Right atrium auricular region (tissue), 2 donors: ENCODE results near the gene SMIM31. TPM values are rescaled to one million over a fixed set of nuclear protein-coding genes. Genes with fewer than 3 reads are reported as not detected.
A peak's percentile ranks its signal among the peaks of the same experiment; 100 is the strongest.

Source experiments
- DNase-seq: peaks from one replicate; pipeline ENCODE4 v3.0.0-alpha.2; 2019; ENCODE audit warnings: low spot score
- H3K27ac ChIP-seq, 2 donors: fragments of 200-600 bp; sonication (generic); 1 replicate in 1 of 2; 2 replicates in 1 of 2; pipeline ENCODE4 v1.5.1; 2016 to 2019
- H3K27me3 ChIP-seq, 2 donors: fragments of 200-600 bp; sonication (generic); one replicate each; pipeline versions ENCODE4 v1.5.1 to v1.6.0; 2017 to 2019
- H3K36me3 ChIP-seq: fragments of 200-600 bp; sonication (generic); one replicate; pipeline ENCODE4 v1.5.1; 2016
- H3K4me1 ChIP-seq, 2 donors: fragments of 200-600 bp; sonication (generic); one replicate each; pipeline versions ENCODE4 v1.5.1 to v1.6.0; 2017 to 2019
- H3K4me3 ChIP-seq, 2 donors: fragments of 200-600 bp; sonication (generic); 1 replicate in 1 of 2; 2 replicates in 1 of 2; pipeline ENCODE4 v1.5.1; 2017 to 2019; ENCODE audit warnings: mild to moderate bottlenecking in 1 of 2, moderate library complexity in 1 of 2
- H3K9me3 ChIP-seq, 2 donors: fragments of 200-600 bp; sonication (generic); one replicate each; pipeline ENCODE4 v1.5.1; 2019
- total RNA-seq, 2 donors: library from RNA; depleted of rRNA; stranded (reverse); fragments of >200 nt; gene quantifications; one replicate each; pipeline ENCODE4 v1.1.0, GENCODE V29; 2016
- TF ChIP-seq, protein P1 (sequence below), 2 donors: fragments of 200-600 bp; sonication (generic); IDR thresholded peaks; one replicate each; pipeline ENCODE4 v1.5.1; 2019; ENCODE audit warnings: antibody characterized with exemption in 2 of 2

The SMIM31 gene
- total RNA-seq, 2 donors from 2014 or later: not detected

DNA sequence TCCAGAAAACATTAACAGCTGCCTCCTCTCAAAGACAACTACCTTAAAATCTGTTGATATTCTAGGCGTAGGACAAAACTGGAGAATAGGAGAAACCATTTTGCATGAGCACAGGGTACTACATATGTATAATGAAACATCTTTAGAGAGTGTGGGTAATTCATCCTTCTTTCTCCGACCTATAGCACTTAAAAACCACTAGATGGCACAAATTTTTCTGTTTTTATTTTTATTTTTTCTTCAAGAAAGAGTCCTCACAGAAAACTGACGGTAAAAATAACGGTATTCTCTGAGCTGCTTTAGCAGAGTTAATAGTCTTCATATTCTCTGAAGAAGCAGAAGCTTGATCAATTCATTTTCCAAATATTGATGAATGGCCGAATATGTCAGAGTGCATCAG is 14.6 kb downstream of the SMIM31 start:
- Histone ChIP-seq H3K9me3 (no peaks in the 10 kb centered on the region), H3K27ac (no peak overlapping the region), H3K4me1 (no peaks in the 10 kb centered on the region), H3K27me3 (no peaks in the 10 kb centered on the region), H3K36me3 (no peaks in the 10 kb centered on the region), H3K4me3 (no peak overlapping the region)
- TF ChIP-seq, protein P1, sequence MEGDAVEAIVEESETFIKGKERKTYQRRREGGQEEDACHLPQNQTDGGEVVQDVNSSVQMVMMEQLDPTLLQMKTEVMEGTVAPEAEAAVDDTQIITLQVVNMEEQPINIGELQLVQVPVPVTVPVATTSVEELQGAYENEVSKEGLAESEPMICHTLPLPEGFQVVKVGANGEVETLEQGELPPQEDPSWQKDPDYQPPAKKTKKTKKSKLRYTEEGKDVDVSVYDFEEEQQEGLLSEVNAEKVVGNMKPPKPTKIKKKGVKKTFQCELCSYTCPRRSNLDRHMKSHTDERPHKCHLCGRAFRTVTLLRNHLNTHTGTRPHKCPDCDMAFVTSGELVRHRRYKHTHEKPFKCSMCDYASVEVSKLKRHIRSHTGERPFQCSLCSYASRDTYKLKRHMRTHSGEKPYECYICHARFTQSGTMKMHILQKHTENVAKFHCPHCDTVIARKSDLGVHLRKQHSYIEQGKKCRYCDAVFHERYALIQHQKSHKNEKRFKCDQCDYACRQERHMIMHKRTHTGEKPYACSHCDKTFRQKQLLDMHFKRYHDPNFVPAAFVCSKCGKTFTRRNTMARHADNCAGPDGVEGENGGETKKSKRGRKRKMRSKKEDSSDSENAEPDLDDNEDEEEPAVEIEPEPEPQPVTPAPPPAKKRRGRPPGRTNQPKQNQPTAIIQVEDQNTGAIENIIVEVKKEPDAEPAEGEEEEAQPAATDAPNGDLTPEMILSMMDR (IDR thresholded peaks at IDR 0.05): peak in 1 of 2 donors; percentile 35
- DNase-seq: no peak

DNA sequence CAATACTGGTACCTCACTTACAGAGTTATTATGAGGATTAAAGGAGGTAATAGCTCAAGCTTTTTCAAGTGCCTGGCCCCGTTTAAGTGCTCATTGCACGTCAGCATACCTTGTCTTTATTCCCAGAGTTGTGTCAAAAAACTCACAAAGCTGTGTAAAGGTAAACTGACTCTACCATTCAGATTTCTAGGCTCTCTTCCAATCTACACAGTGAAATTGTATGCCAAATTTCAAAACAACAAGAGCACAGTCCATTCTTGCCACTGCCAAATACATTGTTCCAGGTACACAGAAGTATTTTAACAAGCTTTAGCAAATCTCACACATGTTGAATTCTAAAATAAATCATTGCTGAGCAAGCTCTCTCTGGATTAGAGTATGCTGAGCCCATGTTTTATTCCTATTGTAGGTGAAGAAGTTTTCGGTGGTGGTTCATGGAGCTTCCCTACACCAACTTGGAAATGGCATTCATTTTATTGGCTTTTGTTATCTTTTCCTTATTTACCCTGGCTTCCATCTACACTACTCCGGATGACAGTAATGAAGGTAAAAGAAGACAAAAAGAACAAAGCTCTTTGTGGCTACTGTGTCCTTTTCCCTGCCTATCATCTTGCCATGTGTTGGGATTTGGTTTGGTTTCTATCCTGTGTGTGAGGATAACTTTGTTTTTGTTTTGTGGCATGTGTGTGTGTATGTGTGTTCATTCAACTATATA is 16.2 kb downstream of the SMIM31 start:
- no peaks in the 10 kb centered on the region for H3K27me3 ChIP-seq
- H3K27ac ChIP-seq: no peak overlapping the region
- no peaks in the 10 kb centered on the region for H3K36me3 ChIP-seq
- no peaks in the 10 kb centered on the region for H3K9me3 ChIP-seq
- H3K4me1 ChIP-seq: no peaks in the 10 kb centered on the region
- no peak for DNase-seq
- no peak overlapping the region for H3K4me3 ChIP-seq
- TF ChIP-seq, protein P1 (IDR thresholded peaks at IDR 0.05): no peak

DNA sequence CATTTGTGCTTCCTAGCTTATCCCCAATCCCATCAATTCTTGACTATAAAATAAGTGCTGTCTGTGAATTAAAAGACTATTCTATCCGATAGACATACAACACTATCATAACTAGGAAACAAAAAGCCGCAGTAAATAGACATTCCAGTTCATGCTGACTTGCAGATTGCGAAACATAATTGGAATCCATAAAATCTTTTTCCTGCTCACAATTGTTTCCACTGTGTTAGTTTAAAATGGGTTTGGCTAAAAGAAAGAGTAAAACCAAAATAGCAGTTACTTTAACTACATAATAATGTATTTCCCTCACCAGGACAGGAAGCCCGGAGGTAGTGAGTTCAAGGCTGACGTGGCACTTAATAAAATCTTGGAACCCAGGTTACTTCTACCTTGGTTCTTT is 17.2 kb downstream of the SMIM31 start:
- Histone ChIP-seq H3K4me3 (no peak overlapping the region), H3K4me1 (no peaks in the 10 kb centered on the region), H3K36me3 (no peaks in the 10 kb centered on the region), H3K27me3 (no peaks in the 10 kb centered on the region), H3K9me3 (no peaks in the 10 kb centered on the region), H3K27ac (no peak overlapping the region)
- DNase-seq: no peak
- TF ChIP-seq, protein P1 (IDR thresholded peaks at IDR 0.05): no peak

DNA sequence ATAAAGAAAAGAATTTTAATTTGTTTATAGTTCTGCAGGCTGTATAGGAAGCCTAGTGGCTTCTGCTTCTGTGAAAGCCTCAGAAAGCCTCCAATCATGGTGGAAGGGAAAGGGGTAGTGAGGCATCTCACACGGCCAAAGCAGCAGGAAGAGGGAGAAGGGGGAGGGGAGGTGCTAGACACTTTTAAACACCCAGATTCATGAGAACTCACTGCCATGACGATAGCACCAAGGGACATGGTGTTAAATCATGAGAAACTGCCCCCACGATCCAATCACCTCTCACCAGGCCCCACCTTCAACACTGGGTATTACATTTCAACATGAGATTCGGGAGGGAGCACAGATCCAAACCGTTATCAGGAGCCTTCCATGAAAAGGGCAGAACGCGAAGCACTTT is 18.1 kb downstream of the SMIM31 start:
- no peaks in the 10 kb centered on the region for H3K27me3 ChIP-seq
- H3K9me3 ChIP-seq: no peaks in the 10 kb centered on the region
- H3K4me3 ChIP-seq: no peak overlapping the region
- TF ChIP-seq, protein P1 (IDR thresholded peaks at IDR 0.05): no peak
- H3K4me1 ChIP-seq: no peaks in the 10 kb centered on the region
- no peak for DNase-seq
- H3K27ac ChIP-seq: no peak overlapping the region
- H3K36me3 ChIP-seq: no peaks in the 10 kb centered on the region

DNA sequence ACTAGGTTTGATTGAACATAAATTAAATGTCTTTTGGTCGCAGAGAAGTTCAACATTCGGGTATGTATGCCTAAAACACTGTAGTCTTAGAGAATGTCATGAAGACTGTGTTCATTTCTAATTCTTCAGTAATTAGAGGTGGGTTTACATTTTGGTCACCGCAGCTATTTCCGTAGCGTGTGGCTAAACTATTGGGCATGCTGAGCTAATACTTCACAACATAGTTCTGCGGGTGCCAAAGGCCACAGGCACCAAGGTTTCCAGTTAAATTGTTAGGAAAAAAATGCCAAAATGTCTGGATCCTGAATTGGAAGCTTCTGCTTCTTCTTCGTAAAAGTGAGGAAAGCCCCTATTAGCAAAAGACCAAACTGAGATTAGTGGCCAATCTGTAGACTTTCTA is 25.1 kb downstream of the SMIM31 start:
- Histone ChIP-seq H3K4me3 (no peak overlapping the region), H3K27ac (no peak overlapping the region), H3K36me3 (no peaks in the 10 kb centered on the region), H3K9me3 (no peaks in the 10 kb centered on the region), H3K4me1 (no peaks in the 10 kb centered on the region), H3K27me3 (no peaks in the 10 kb centered on the region)
- TF ChIP-seq, protein P1 (IDR thresholded peaks at IDR 0.05): no peak
- no peak for DNase-seq

DNA sequence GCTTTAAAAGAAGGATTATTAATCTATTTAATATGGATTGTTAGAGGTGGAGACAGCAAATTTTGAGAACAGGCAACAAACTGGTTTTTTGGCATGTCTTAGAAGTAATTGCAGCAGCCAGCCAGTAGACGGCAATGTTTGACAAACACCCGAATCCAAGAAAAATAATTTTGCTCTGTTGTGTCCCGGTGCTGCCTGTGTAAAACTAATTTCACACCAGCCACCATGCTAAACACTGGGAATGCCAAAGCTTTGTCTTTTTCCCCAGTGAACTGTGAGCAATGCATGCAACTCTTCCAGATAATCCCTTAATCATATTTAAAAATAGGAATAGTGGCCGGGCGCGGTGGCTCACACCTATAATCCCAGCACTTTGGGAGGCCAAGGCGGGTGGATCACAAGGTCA is 25.9 kb downstream of the SMIM31 start:
- Histone ChIP-seq H3K9me3 (no peaks in the 10 kb centered on the region), H3K27me3 (no peaks in the 10 kb centered on the region), H3K27ac (no peak overlapping the region), H3K4me1 (no peaks in the 10 kb centered on the region), H3K36me3 (no peaks in the 10 kb centered on the region), H3K4me3 (no peak overlapping the region)
- no peak for DNase-seq
- TF ChIP-seq, protein P1 (IDR thresholded peaks at IDR 0.05): peak; percentile 36 to 72
